ENCODE data around the gene CPNE1. TPM values are rescaled to one million over a fixed set of nuclear protein-coding genes. Genes with fewer than 3 reads are reported as not detected.

Gene CPNE1
- total RNA-seq, 5 donors from 2014 or later (not counting 1 experiment from before 2014, with no cell fraction given): 284 to 408 (median 324) TPM

- Histone ChIP-seq H3K27me3 (replicated peaks in 1 of 2; ENCODE audit: control insufficient read depth in 2 of 2, extremely low read depth in 1 of 2, insufficient read depth in 2 of 2, low read length in 1 of 2) (peaks cover 0 to 13% of the 10 kb centered on the region in 2 experiments), H3K36me3 (ENCODE audit: control insufficient read depth in 2 of 2, extremely low read depth in 1 of 2, insufficient read depth in 1 of 2, low read length in 1 of 2) (no peaks in the 10 kb centered on the region), H3K4me1 (ENCODE audit: control insufficient read depth in 1 of 2, extremely low read depth in 1 of 2, insufficient read depth in 2 of 2, low read length in 2 of 2) (no peaks in the 10 kb centered on the region), H3K9me3 (no peaks in the 10 kb centered on the region), H3K27ac (ENCODE audit: low read length) (no peak overlapping the region), H3K4me3 (ENCODE audit: control insufficient read depth in 1 of 2, extremely low read depth in 1 of 2, low read length in 1 of 2) (no peak overlapping the region)
- H3K27ac Mint-ChIP-seq: no peak overlapping the region
- peaks cover 0 to 4% of the 10 kb centered on the region in 2 donors for H3K27me3 Mint-ChIP-seq
- no peaks in the 10 kb centered on the region for H3K4me1 Mint-ChIP-seq
- H3K4me3 Mint-ChIP-seq: no peak overlapping the region
- POLR2A ChIA-PET: no interaction called here
- no CpG with 5 or more reads among the region's 3 CpGs for WGBS (ENCODE audit: insufficient coverage)
- H3K9me3 Mint-ChIP-seq: peaks cover 4 to 11% (median 9%) of the 10 kb centered on the region in 3 donors
- no peak for DNase-seq
- ATAC-seq (replicated peaks in 1 of 4): no peak
- CTCF ChIA-PET: no interaction called here
- H3K36me3 Mint-ChIP-seq: peaks cover 4% of the 10 kb centered on the region
These were observed 87.9 kb downstream of the CPNE1 start for GRCh38 chr20:35576816-35577215.

Other genes starting within 250 kb of the CPNE1 start
- gene GDF5, start 226.7 kb downstream of the CPNE1 start, total RNA-seq: under 1 TPM in 2 of 5 donors, not detected in 3; 0.09 to 0.10 TPM
- 10 to 100 TPM; 45.7 to 70.7 (median 67.4) TPM for gene CEP250, start 209.3 kb downstream of the CPNE1 start, total RNA-seq
- not detected for gene C20orf173, start 135.2 kb downstream of the CPNE1 start, total RNA-seq
- gene ERGIC3, start 122.8 kb downstream of the CPNE1 start, total RNA-seq: 100 to 1,000 TPM; 135 to 180 (median 166) TPM
- 10 to 100 TPM in 2 of 5 donors, 1 to 10 TPM in 1, under 1 TPM in 2; 0.76 to 26.4 (median 1.2) TPM for gene SPAG4, start 49.1 kb downstream of the CPNE1 start, total RNA-seq
- 100 to 1,000 TPM in 3 of 5 donors, 10 to 100 TPM in 2; 89.5 to 113 (median 109) TPM for gene RBM12, start within 50 bp of the CPNE1 start, total RNA-seq
- gene NFS1, start 34.5 kb upstream of the CPNE1 start, total RNA-seq: 10 to 100 TPM; 17.7 to 33.5 (median 31.2) TPM
- 10 to 100 TPM; 38.4 to 79.7 (median 62.5) TPM for gene ROMO1, start 34.5 kb upstream of the CPNE1 start, total RNA-seq
- 100 to 1,000 TPM; 482 to 966 (median 536) TPM for gene RBM39, start 77.4 kb upstream of the CPNE1 start, total RNA-seq
- gene PHF20, start 107.1 kb upstream of the CPNE1 start, total RNA-seq: 100 to 1,000 TPM in 2 of 5 donors, 10 to 100 TPM in 3; 67.8 to 174 (median 68.9) TPM

Measured in T-cell (primary cell).